Raji (cell line): ENCODE results near the gene CST11.

ENCODE experiments used
- POLR2A ChIP-seq: IDR thresholded peaks from 2 replicates; pipeline ENCODE4 v1.6.1; 2011; ENCODE audit warnings: low read depth, low read length, control low read depth; ENCODE audit not compliant: insufficient read depth

CST11 gene, protein sequence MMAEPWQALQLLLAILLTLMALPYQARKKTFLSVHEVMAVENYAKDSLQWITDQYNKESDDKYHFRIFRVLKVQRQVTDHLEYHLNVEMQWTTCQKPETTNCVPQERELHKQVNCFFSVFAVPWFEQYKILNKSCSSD

DNA sequence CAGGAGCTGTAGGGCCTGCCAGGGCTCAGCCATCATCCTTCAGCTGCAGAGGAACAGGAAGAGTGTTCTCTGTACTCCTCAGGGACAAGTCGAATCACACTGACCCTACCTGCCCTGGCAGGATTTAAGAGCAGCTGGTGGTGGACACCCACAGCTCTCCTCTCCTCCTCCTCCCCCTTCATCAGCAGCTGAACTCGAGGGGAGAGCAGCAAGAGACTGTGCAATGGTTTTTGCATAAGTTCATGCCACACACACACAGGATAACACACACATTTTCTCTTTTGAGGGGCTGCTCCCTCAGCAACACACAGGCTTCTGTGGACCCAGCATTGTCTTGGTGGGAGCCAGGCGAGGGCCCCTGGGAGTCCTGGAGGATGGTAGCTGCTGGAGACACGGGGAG, at the start of gene CST11:
Gene CST11, minus strand, starts transcription at position 101 of the 400 bp plus-strand sequence. Its CDS starts 65 bp downstream, at position 36.
- no peak for TF ChIP-seq POLR2A

DNA sequence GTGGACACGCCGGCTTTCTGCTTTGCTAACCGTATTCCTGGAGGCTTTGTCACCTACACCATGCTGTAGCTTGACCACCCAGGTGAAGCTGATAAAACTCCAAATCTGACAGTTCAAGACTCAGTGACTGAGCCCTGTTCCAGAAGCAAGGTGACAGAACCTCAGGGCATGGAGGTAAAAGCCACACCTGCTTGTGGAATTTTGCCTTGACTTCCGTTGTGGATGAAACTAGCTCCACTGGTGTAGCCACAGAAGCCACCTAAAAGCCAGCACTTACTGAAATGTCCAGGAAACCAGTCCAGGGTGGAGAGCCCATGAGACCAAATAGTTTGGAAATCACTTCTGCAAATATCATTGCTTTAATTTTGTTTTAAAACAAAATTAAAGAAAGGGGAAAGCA, 49.2 kb upstream of the CST11 start:
- no peak for TF ChIP-seq POLR2A

DNA sequence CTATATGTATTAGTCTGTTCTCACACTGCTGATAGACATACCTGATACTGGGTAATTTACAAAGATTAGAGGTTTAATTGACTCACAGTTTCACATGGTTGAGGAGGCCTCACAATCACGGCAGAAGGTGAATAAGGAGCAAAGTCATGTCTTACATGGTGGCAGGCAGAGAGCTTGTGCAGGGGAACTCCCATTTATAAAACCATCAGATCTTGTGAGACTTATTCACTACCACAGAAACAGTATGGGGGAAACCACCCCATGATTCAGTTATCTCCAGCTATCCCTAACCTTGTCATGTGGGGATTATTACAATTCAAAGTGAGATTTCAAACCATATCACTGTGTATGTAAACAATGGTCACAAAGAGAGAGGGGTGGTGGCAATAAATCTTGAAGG, 44.9 kb upstream of the CST11 start:
- TF ChIP-seq POLR2A = no peak

DNA sequence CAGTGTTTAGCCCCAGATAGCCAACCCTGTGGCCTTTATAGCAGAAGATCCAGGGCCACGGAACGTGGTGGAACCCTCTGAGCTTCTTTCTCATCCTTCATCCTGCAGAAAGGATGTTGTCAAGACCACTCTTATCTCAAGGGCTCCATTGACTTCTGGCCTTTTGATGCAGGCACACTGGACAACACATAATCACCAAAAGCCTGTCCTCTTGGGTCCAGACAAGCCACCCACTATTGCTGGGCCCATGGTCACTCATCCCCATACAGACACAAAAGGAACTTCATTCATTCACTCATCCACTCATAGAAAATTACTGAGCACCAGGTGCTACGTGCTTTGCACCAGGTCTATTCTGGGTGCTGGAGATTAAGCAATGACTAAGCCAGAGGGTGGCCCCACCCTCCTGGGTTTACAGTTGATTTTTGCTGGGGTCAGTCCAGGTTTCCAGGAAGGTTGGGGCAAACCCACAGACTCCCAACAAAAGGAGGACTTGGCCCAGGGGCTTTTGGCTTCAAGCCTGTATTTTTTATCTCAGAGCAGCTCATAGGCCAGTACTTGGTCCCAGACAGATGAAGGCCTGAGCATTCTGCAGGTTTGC, 40.6 kb upstream of the CST11 start:
- no peak for TF ChIP-seq POLR2A

DNA sequence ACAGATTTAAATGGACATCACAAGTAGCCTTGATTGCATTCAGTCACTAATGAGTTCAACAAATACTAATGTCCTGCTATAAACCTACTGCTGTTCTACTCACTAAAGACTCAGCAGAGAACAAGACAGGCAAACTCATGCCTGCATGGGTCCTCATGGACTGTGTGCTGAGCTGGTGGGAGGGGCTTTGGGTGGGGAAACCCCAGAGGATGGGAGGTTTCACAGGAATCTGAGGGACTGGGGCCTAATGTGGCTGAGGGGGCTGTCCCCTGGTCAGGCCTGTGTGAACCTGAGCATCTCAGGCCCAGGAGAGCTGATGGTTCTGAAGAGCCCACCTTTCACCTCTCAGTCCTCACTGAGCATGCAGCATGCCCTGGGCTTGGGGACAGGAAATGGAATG, 39.6 kb upstream of the CST11 start:
- TF ChIP-seq POLR2A = no peak

DNA sequence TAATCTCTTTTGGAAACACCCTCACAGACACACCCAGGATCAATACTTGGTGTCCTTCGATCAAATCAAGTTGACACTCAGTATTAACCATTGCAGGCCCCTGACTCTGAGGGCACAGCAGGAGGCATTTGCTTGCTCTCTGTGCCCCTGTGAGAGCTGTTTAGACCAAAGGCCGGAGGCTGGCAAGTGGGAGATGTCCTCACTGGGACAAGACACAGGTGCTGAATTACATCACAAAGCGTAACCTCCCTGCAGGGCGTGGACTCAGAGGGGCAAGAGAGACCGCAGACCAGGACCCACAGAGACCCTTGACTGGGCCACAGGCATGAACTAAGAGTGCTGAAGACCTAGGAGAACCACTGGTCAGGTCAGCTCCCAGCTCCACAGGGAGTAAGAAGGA, 38.1 kb upstream of the CST11 start, which contains the start of gene CST8:
Gene CST8, plus strand, starts transcription at position 301 of the 400 bp plus-strand sequence. CDS start 551 bp downstream, outside the sequence.
- no peak for TF ChIP-seq POLR2A

DNA sequence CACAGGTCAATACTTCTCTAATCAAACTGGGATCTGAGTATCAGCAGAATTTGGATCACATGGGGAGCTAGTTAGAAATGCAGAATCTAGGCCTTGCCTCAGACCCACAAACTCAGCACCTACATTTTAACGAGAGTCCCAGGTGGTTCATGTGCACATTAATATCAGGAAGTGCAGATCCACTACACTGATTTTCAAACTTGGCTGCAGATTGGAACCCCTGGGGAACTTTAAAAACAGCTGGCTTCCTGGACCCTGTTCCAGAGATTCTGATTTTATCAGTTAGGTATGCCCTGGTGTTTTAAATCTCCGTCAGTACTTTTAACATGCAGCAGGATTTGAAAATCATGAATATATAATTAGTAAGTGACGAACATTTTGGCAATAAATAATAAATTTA, 36.3 kb upstream of the CST11 start:
- TF ChIP-seq POLR2A = no peak

DNA sequence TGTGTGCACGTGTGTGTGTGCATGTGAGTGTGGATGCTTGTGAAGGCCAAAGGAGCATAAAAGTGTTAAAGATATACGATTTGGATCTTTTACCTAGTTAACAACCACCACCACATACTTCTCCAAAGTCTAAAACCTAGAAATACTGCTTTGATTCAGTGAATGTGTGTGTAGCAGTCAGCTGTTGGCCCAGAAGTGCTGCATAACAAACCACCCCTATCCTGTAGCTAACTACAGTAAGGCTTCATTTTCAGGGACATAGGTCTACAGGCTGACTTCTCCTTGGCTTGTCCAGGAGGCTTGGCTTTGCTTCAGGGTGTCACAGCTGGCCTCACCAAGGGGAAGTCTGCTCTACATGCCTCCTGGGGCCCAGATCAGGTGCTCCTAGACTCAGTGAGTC, 35.8 kb upstream of the CST11 start:
- no peak for TF ChIP-seq POLR2A

DNA sequence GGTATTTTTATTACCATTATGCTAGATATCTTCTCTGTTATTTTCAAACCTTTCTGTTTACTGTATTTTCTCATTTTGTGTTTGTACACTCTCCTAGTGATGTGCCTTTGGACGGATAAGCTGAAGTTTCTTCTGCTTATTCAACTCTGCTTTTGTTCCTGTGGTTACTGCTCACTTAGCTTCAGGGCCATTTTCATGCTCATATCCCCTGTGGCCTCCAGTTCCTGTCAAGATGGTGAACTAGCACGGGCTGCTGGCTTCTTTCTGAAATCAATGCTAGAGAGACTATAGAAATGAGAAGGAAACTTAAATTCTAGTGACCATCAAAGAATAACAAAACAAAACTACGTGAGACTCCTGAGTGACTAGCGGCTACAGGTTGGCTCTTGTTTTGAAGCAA, 31.4 kb upstream of the CST11 start:
- TF ChIP-seq POLR2A = no peak

DNA sequence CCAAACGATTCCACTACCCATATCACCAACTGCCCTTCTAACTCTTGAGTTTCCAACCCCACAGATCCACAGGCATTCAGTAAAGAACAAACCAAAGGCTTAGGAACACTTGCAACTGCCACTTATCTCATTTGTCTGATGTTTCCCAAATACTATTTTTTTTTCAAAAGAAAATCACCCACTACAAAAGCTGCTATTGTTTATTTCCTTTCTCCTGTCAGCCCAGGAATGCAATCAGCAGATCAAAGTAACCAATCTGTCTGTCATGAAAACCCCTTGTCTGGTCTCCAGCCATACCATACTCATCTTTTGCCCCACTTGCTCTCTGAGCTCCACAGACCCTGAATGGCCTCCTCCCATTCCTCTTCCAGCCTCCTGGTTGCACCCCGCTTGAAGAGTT, 29.5 kb upstream of the CST11 start:
- no peak for TF ChIP-seq POLR2A

DNA sequence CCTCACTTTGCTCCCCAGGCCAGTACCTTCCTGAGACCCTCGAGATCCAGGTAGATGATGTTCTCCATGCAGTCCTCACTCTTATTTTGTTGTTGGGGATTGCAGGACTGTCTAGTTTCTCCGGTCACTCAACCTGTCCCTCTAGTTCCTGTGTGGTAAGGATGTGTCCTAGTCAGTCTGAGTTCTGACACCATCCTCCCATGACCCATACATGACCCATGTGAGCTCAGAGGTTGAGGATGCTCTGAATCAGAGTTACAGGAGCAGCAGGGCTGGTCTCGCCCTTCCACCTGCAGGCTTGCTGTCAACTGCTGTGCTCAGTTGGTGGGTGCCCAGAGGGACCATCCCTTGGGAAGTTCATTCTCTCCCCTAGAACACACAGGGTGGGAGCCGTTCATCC, 26.4 kb upstream of the CST11 start:
- no peak for TF ChIP-seq POLR2A

DNA sequence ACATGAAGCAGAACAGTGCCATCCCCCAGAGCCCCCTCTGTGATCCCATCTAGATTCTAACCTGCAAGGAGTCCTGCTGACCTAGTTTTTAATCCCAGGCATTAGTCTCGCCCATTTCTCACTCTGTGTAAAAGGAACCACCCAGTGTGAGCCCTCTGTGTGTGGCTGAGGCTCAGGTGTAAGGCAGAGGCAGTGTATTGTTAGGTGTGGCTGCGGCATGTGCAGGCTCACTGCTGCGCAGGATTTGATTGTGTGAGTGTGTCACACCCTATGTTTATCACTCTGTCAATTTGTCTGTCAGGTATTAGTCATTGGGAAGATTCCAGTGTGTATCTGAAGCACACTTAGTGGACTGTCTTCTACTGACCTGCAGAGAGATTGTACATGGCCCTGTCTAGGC, 24.5 kb upstream of the CST11 start:
- TF ChIP-seq POLR2A = no peak

DNA sequence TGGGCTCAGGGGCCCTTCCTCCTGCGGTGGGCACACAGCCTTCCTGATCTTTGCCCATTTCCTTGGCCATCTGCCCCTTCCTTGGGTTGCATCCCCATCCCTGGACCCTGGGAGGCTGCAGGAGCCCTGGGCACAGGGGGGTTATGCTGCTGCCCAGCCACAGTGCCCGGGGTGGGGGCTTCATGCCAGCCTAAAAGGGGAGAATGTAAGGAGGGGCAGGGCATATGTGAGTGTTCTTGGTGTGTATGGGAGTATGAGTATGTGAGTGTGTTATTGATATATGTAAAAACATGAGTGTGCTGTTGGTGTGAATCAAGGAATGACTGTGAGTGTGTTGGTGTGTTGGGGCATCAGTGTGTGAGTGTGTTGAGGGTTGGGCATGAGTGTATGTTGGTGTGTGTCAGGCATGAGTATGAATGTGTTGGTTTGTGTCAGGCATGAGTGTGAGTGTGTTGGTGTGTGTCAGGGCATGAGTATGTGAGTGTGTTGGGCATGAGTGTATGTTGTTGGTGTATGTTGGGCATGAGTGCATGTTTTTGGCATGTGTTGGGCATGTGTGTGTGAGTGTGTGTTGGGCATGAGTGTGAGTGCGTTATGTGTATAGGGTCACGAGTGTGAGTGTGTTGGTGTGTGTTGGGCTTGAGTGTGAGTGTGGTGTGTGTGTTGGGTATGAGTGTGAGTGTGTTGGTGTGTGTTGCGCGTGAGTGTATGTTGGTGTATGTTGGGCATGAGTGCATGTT, 23.5 kb upstream of the CST11 start:
- no peak for TF ChIP-seq POLR2A

DNA sequence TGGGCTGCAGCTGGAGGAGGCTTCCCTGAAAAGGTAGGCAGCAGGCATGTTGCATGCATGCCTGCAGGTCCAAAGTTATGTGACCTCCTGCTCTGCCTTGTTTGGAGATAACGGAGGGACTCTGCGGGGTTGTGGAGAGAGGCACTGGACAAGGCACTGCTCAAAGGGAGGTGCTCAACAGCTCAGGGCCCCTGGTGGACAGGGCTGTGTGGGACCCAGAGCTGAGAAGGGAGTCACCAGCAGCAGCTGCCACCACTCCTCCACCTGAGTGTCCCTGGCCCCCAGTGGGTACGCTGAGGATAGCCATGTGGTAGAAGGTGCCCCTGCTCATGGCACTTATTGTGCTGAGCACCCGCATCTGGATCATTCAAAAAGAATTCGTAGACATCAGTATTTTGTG, 22.7 kb upstream of the CST11 start:
- TF ChIP-seq POLR2A = no peak

DNA sequence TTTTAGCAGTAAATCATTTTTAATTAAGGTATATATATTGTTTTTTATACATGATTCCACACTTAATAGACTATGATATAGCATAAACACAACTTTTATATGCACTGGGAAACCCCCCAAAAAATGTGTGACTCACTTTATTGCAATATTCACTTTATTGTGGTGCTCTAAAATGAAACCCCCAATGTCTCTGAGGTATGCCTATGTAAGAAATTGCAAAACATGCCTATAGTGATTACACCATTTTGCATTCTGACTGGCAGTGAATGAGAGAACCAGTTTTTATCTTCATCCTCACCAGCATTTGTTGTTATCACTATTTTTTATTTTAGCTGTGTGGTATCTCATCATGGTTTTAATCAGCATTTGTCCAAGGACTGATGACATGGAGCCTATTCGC, 8.5 kb upstream of the CST11 start:
- TF ChIP-seq POLR2A = no peak

DNA sequence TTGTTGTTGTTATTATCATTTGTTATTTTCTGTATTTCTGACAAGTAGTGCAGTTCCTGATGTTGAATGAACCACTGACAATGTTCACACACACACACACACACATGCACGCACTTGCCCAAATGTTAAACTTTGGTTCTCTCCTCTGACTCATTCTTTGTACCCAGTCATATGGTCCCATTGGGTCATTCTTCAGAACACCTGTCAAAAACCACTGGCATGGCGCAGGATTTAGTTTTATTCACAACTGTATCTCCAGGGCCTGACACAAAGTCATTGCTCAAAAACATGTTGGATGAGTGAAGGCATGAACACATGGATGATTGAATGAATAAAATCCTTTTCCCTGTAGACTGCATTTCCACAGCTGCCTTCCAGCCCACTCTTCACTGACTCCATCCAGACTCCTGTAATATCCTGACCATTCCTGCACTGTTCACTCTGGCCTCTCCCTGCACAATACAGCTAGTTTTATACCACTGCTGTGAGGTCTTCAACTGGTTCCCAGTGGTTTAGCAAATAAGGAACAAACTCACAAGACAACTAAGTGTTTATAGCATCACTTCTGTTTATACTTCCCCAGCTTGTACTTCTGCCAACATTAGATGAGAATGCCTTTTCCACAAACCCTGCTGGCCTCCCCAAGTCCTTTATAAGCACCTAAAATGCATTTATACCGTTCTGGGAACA, 6.9 kb upstream of the CST11 start:
- no peak for TF ChIP-seq POLR2A
